MCF 10A (cell line): Measurements from ENCODE around the gene ABCC6. TPM values are rescaled to one million over a fixed set of nuclear protein-coding genes. Genes with fewer than 3 reads are reported as not detected.
"Not testable (repeated sequence)": the region's sequence is repeated elsewhere in the genome, so short reads cannot be mapped to it uniquely, and the experiment has no call there.

Experiments used
- BruUV-seq: library from RNA; stranded (reverse); fragments of 400-500 nt; replicated peaks from 2 replicates; lab custom pipeline; 2021; lab: Mats Ljungman, UMichigan
- CTCF ChIA-PET: fragments of 300-600 bp; sonication (Branson Sonifier 250); formaldehyde crosslinking; extraction: SDS; loops from one replicate; lab custom pipeline; 2021; ENCODE audit warnings: antibody characterized with exemption, inconsistent platforms; lab: Yijun Ruan, JAX
- POLR2A ChIA-PET: fragments of 300-600, 350-650 bp; sonication (Branson Sonifier 250); formaldehyde crosslinking; extraction: SDS; loops from one replicate; lab custom pipeline; 2020; ENCODE audit warnings: antibody characterized with exemption, inconsistent platforms; lab: Yijun Ruan, JAX
- DNase-seq: peaks from one replicate; pipeline ENCODE4 v3.0.0-alpha.2; 2018; ENCODE audit not compliant: unreplicated experiment
- H3K27ac Mint-ChIP-seq: one replicate; pipeline ENCODE4 v1.8.0; 2022; ENCODE audit warnings: mild to moderate bottlenecking, low read depth, mixed read lengths; ENCODE audit not compliant: unreplicated experiment
- H3K27me3 Mint-ChIP-seq: one replicate; pipeline ENCODE4 v1.8.0; 2022; ENCODE audit warnings: mixed read lengths; ENCODE audit not compliant: insufficient read depth, unreplicated experiment
- H3K36me3 Mint-ChIP-seq: one replicate; pipeline ENCODE4 v1.8.0; 2022; ENCODE audit warnings: mild to moderate bottlenecking, moderate library complexity, mixed read lengths; ENCODE audit not compliant: insufficient read depth, unreplicated experiment
- H3K4me1 Mint-ChIP-seq: one replicate; pipeline ENCODE4 v1.8.0; 2022; ENCODE audit warnings: mixed read lengths; ENCODE audit not compliant: insufficient read depth, unreplicated experiment
- H3K4me3 Mint-ChIP-seq: one replicate; pipeline ENCODE4 v1.8.0; 2022; ENCODE audit warnings: mild to moderate bottlenecking, moderate library complexity, mixed read lengths; ENCODE audit not compliant: unreplicated experiment
- H3K9me3 Mint-ChIP-seq: one replicate; pipeline ENCODE4 v1.8.0; 2022; ENCODE audit warnings: mixed read lengths; ENCODE audit not compliant: unreplicated experiment
- intact Hi-C: fragments of 100-400 bp; cut with micrococcal nuclease; formaldehyde crosslinking; loops from 2 replicates; pipeline ENCODE4 v1.14.1; 2022
- total RNA-seq: library from RNA; stranded (reverse); gene quantifications from 2 replicates; pipeline ENCODE4 v1.2.3, GENCODE V29; 2022

ABCC6 gene
- total RNA-seq, 1 experiment from 2014 or later: not detected

GRCh38 chr16:16213863-16214293 lies 9.4 kb downstream of the ABCC6 start:
- H3K27ac Mint-ChIP-seq: peak overlapping the region; percentile 85
- H3K4me3 Mint-ChIP-seq, H3K9me3 Mint-ChIP-seq, POLR2A ChIA-PET, intact Hi-C loops, BruUV-seq, H3K27me3 Mint-ChIP-seq, H3K36me3 Mint-ChIP-seq, H3K4me1 Mint-ChIP-seq, CTCF ChIA-PET: not testable (repeated sequence)
- DNase-seq: peak; percentile 71

GRCh38 chr16:16211404-16211803 lies 11.9 kb downstream of the ABCC6 start:
- H3K4me3 Mint-ChIP-seq, POLR2A ChIA-PET, H3K4me1 Mint-ChIP-seq, BruUV-seq, DNase-seq, H3K27me3 Mint-ChIP-seq, intact Hi-C loops, H3K9me3 Mint-ChIP-seq, CTCF ChIA-PET, H3K36me3 Mint-ChIP-seq, H3K27ac Mint-ChIP-seq: not testable (repeated sequence)

- H3K27me3 Mint-ChIP-seq, BruUV-seq: not testable (repeated sequence)
- CTCF ChIA-PET: interaction anchor here (0.6 kb wide), 1 partner anchor 524 kb away, joined by 3 read pairs; no protein-coding TSS in a partner anchor
Observed at GRCh38 chr16:16208461-16208860, 14.8 kb downstream of the ABCC6 start.

GRCh38 chr16:16207787-16208334 lies 15.4 kb downstream of the ABCC6 start:
- H3K9me3 Mint-ChIP-seq, H3K4me1 Mint-ChIP-seq, H3K36me3 Mint-ChIP-seq, POLR2A ChIA-PET, H3K27ac Mint-ChIP-seq, H3K4me3 Mint-ChIP-seq, H3K27me3 Mint-ChIP-seq, BruUV-seq, intact Hi-C loops, DNase-seq: not testable (repeated sequence)
- CTCF ChIA-PET: interaction anchor here (0.6 kb wide), 1 partner anchor 524 kb away, joined by 3 read pairs; no protein-coding TSS in a partner anchor

More at GRCh38 chr16:16208461-16208860, 14.8 kb downstream of the ABCC6 start:
- POLR2A ChIA-PET, H3K4me3 Mint-ChIP-seq, intact Hi-C loops, H3K36me3 Mint-ChIP-seq, H3K9me3 Mint-ChIP-seq, DNase-seq, H3K4me1 Mint-ChIP-seq, H3K27ac Mint-ChIP-seq: not testable (repeated sequence)

GRCh38 chr16:16207097-16207786 lies 16.1 kb downstream of the ABCC6 start:
- H3K9me3 Mint-ChIP-seq, H3K27ac Mint-ChIP-seq, DNase-seq, POLR2A ChIA-PET, H3K4me3 Mint-ChIP-seq, H3K27me3 Mint-ChIP-seq, H3K4me1 Mint-ChIP-seq, BruUV-seq, intact Hi-C loops, H3K36me3 Mint-ChIP-seq, CTCF ChIA-PET: not testable (repeated sequence)

GRCh38 chr16:16205864-16206263 lies 17.4 kb downstream of the ABCC6 start:
- CTCF ChIA-PET, H3K27ac Mint-ChIP-seq, DNase-seq: not testable (repeated sequence)

GRCh38 chr16:16204552-16204951 lies 18.7 kb downstream of the ABCC6 start:
- CTCF ChIA-PET, intact Hi-C loops, POLR2A ChIA-PET, H3K9me3 Mint-ChIP-seq, BruUV-seq, DNase-seq, H3K27ac Mint-ChIP-seq, H3K27me3 Mint-ChIP-seq, H3K4me3 Mint-ChIP-seq, H3K36me3 Mint-ChIP-seq, H3K4me1 Mint-ChIP-seq: not testable (repeated sequence)

More at GRCh38 chr16:16205864-16206263, 17.4 kb downstream of the ABCC6 start:
- H3K9me3 Mint-ChIP-seq, intact Hi-C loops, H3K27me3 Mint-ChIP-seq, POLR2A ChIA-PET, H3K36me3 Mint-ChIP-seq, H3K4me3 Mint-ChIP-seq, BruUV-seq, H3K4me1 Mint-ChIP-seq: not testable (repeated sequence)

GRCh38 chr16:16203494-16203893 lies 19.8 kb downstream of the ABCC6 start:
- H3K4me3 Mint-ChIP-seq, intact Hi-C loops, POLR2A ChIA-PET, DNase-seq, H3K9me3 Mint-ChIP-seq, H3K27me3 Mint-ChIP-seq, H3K4me1 Mint-ChIP-seq, CTCF ChIA-PET, BruUV-seq, H3K27ac Mint-ChIP-seq, H3K36me3 Mint-ChIP-seq: not testable (repeated sequence)
